Tibial artery (tissue), 4 donors: ENCODE measurements around the gene CARD14.

Experiments
- DNase-seq, 2 donors: peaks; one replicate each; pipeline ENCODE4 v3.0.0-alpha.2; 2019
- H3K27ac ChIP-seq, 2 donors: fragments of 200-600 bp; sonication (generic) in 1 of 2; 1 replicate in 1 of 2; 2 replicates in 1 of 2; pipeline ENCODE4 v1.5.1; 2018 to 2019; ENCODE audit warnings: mild to moderate bottlenecking in 1 of 2
- H3K27me3 ChIP-seq, 2 donors: fragments of 200-600 bp; sonication (generic) in 1 of 2; one replicate each; pipeline versions ENCODE4 v1.5.1 to v1.6.0; 2016 to 2019
- H3K36me3 ChIP-seq, 3 donors: fragments of 200-600 bp; sonication (generic) in 2 of 3; one replicate each; pipeline ENCODE4 v1.5.1; 2016 to 2019; ENCODE audit warnings: mild to moderate bottlenecking in 2 of 3
- H3K4me1 ChIP-seq, 4 donors: fragments of 200-600 bp; sonication (generic) in 2 of 4; 1 replicate in 3 of 4; 2 replicates in 1 of 4; pipeline ENCODE4 v1.5.1; 2016 to 2019
- H3K4me3 ChIP-seq, 2 donors: fragments of 200-600 bp; sonication (generic) in 1 of 2; 1 replicate in 1 of 2; 2 replicates in 1 of 2; pipeline ENCODE4 v1.5.1; 2018 to 2019; ENCODE audit warnings: mild to moderate bottlenecking in 2 of 2
- H3K9me3 ChIP-seq, 3 donors: fragments of 200-600 bp; sonication (generic) in 1 of 3; one replicate each; pipeline ENCODE4 v1.5.1; 2016 to 2019
- CTCF ChIP-seq, 2 experiments: fragments of 200-600 bp in 1 of 2; fragments of 450-650 bp in 1 of 2; IDR thresholded peaks; one replicate each; pipeline ENCODE4 v1.5.1; 2017 to 2019; ENCODE audit warnings: antibody characterized with exemption in 2 of 2, mild to moderate bottlenecking in 1 of 2, moderate library complexity in 1 of 2
- intact Hi-C: fragments of 100-400 bp; cut with DNase I; formaldehyde crosslinking; loops from one replicate; pipeline ENCODE4 v1.15.0; 2023; ENCODE audit warnings: low total_unique reads

The CARD14 gene

GRCh38 chr17:80208050-80208449 is 38.2 kb downstream of the CARD14 start:
- Histone ChIP-seq H3K4me1 (no peaks in the 10 kb centered on the region), H3K4me3 (no peak overlapping the region), H3K9me3 (no peaks in the 10 kb centered on the region), H3K27me3 (peaks cover 0 to 7% of the 10 kb centered on the region in 2 donors), H3K27ac (no peak overlapping the region), H3K36me3 (peaks cover 8 to 89% (median 32%) of the 10 kb centered on the region in 3 donors)
- TF ChIP-seq CTCF (IDR thresholded peaks at IDR 0.05): no peak
- no peak for DNase-seq
- intact Hi-C loops: no loop called here

- Histone ChIP-seq H3K9me3 (no peaks in the 10 kb centered on the region), H3K27ac (no peak overlapping the region), H3K4me1 (no peaks in the 10 kb centered on the region), H3K27me3 (no peaks in the 10 kb centered on the region), H3K36me3 (peaks cover 8 to 91% (median 44%) of the 10 kb centered on the region in 3 donors), H3K4me3 (no peak overlapping the region)
- intact Hi-C loops: no loop called here
- no peak for DNase-seq
- no peak for TF ChIP-seq CTCF (IDR thresholded peaks at IDR 0.05)
Measured at GRCh38 chr17:80209765-80210164, 39.9 kb downstream of the CARD14 start.

GRCh38 chr17:80210348-80211108 is 40.7 kb downstream of the CARD14 start:
- no peak overlapping the region for H3K4me3 ChIP-seq
- no peaks in the 10 kb centered on the region for H3K27me3 ChIP-seq
- peaks cover 8 to 92% (median 52%) of the 10 kb centered on the region in 3 donors for H3K36me3 ChIP-seq
- H3K9me3 ChIP-seq: no peaks in the 10 kb centered on the region
- H3K4me1 ChIP-seq: no peaks in the 10 kb centered on the region
- no peak for DNase-seq
- H3K27ac ChIP-seq: no peak overlapping the region
- intact Hi-C loops: no loop called here
- no peak for TF ChIP-seq CTCF (IDR thresholded peaks at IDR 0.05)

- intact Hi-C loops: no loop called here
- Histone ChIP-seq H3K4me3 (no peak overlapping the region), H3K4me1 (no peaks in the 10 kb centered on the region), H3K27me3 (no peaks in the 10 kb centered on the region), H3K36me3 (peaks cover 8 to 100% (median 65%) of the 10 kb centered on the region in 3 donors), H3K9me3 (no peaks in the 10 kb centered on the region), H3K27ac (no peak overlapping the region)
- DNase-seq: no peak
- TF ChIP-seq CTCF (IDR thresholded peaks at IDR 0.05): no peak
Measured at GRCh38 chr17:80212109-80212508, 42.3 kb downstream of the CARD14 start.

GRCh38 chr17:80212511-80212910 is 42.7 kb downstream of the CARD14 start:
- Histone ChIP-seq H3K4me1 (no peaks in the 10 kb centered on the region), H3K27ac (no peak overlapping the region), H3K27me3 (no peaks in the 10 kb centered on the region), H3K9me3 (no peaks in the 10 kb centered on the region), H3K4me3 (no peak overlapping the region), H3K36me3 (peaks cover 8 to 100% (median 67%) of the 10 kb centered on the region in 3 donors)
- intact Hi-C loops: no loop called here
- no peak for TF ChIP-seq CTCF (IDR thresholded peaks at IDR 0.05)
- DNase-seq: no peak
